Ammon's horn (tissue), 1 donor: Measurements from ENCODE around the gene CDH13.

Experiments used
- DNase-seq: peaks from one replicate; pipeline ENCODE4 v3.0.0-alpha.2; 2016; ENCODE audit warnings: low spot score

CDH13 gene

DNA sequence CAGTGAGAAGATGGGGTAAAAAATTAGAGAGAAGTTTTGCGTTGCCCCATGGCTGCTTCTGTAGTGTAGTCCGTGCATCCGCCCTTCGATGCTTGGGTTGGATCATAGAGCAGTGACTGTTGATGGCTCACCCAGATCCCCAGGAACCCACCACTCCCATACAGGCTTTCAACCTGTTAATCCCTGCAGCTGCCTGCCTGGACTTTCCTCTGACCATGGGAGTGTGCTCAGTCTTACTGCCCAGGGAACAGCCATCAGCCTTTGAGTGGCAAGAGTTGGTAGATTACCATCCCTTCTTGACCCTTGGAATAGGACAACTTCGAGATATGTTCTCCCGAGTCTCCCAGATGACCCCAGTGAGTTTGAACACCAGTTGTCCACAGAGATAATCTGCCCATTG is 881.5 kb downstream of the CDH13 start:
- no peak for DNase-seq

DNA sequence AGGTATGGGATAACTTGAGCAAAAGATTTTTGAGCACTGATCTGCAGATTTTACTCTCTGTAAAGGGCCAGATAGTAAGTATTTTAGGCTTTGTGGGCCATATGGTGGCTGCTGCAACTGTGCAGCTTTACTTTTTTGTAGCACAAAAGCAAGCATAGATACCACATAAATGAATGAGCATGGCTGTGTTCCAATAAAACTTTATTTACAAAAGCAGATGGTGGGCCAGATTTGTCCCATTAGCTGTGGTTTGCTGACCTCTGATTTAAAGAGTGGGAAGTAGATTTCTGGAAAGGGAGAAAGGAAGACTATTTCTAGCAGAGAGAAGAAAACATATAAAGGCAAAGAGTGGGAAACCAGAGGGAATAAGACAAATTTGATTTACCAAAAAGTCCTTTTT is 882.5 kb downstream of the CDH13 start:
- DNase-seq: no peak

DNA sequence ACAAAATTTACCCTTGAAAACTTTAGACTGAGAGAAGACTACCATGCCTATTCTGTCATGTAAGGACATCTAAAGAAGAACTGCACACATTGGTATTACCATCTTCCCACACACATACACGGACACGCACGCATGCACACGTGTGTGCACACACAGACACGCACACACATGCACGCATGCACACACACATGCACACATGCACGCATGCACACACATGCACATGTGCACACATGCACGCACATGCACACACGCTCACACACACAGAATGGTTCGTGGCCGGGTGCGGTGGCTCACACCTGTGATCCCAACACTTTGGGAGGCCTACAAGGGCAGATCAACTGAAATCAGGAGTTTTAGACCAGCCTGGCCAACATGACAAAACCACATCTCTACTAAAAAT is 884.1 kb downstream of the CDH13 start:
- no peak for DNase-seq

DNA sequence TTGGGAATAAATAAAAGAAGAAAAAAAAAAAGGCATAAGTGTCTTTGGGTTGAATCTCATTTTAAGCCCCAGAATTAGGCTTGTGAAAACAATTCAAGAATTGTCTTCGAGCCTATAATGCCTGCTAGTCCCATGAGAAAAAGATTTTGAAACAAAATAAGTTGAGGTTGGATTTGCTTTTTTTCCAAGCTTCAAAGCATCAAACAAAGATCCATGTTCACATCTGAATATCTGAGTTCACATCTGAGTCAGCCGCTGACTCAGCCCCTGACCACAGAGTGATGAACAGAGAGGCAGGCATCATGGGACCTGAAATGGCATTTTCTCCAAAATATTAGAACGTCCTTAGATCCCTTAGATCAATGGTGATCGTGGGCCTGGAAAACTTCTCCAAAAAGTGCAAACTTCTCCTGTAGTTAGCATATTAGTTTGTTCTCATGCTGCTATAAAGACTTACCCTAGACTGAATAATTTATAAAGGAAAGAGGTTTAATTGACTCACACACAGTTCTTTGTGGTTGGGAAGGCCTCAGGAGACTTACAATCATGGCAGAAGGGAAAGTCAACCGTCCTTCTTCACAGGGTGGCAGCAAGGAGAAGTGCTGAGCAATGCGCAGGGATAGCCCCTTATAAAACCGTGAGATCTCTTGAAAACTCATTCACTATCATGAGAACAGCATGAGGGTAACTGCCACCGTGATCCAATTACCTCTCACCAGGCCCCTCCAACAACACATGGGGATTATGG is 886.4 kb downstream of the CDH13 start:
- no peak for DNase-seq

- DNase-seq: no peak
Measured at GRCh38 chr16:83515395-83515794, 888.6 kb downstream of the CDH13 start.

DNA sequence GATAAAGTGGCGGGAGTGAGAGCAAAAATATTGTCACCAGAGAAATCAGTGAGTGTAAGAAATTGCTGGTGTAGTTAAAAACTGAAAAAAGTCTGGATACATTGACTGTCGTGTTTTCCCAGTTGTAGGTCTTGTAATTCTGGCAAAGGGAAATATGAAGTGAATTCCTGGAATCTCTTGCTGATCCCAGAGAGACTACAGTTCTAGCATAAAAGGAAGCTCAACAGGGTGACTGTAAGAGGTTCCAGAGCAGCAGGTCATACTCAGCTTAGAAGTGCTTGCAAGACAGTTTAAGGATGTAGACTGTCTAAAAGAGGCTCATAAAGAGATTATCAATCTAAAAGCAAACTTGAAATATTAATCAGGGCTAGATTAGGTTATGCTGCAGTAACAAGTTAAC is 890.2 kb downstream of the CDH13 start:
- DNase-seq: no peak

GRCh38 chr16:83517398-83517797 is 890.6 kb downstream of the CDH13 start:
- DNase-seq: no peak

- no peak for DNase-seq
Measured at GRCh38 chr16:83520596-83520995, 893.8 kb downstream of the CDH13 start.

DNA sequence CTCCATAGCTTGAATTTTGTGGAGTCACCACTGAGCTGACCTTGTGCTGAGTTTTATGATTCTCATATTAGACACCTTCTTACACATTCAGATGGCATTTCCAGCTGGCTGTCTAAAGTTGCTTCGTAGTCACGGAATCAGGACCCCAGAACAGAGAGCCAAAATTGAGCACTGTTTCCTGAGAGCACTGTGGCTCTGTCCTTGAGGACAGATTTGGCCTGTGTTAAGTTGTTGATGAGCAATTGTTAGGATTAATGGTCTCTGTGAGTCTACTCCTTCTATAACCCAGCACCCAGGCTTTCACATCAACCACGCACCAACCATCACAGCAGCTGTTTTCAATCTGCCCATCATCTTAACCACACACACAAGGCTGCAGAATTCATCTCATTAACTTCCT is 903.5 kb downstream of the CDH13 start:
- DNase-seq: no peak

DNA sequence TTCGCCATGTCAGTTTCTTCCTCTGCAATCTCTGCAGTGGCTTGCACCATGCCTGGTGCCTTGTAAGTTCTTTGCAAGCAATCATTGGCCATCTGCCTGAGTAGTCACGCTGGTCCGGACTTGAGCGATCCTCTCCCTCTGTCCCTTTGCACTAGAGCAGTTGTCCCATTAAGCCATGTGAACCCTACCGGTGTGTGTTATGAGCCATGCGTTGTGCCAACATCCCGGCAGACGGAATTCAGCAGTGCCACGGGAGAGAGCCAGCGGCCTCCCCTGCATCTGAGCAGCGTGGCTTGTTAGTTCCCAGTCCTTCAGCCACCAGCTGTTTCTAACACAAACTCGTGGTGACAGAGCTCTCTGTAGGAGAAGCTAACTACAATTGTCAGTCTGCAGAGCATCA is 905.9 kb downstream of the CDH13 start:
- no peak for DNase-seq

DNA sequence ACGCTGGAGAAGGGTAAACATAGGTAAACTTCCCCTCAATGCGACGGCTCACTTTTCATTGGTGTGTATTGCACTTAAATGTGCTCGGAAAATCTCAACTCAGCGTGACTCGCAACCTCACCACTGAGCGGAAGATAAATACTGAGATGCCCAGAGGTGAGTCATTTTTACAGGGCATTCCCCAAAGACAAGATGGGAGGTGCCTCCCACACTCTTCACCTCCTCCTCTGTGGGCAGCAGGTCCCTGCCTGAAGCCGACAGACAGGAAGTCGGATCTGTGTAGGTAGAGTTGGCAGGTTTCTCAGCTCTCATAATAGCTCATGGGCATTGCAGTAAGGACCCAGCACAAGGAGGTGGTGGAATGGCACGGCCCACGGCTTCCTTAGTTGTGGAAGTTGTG is 906.4 kb downstream of the CDH13 start:
- no peak for DNase-seq

DNA sequence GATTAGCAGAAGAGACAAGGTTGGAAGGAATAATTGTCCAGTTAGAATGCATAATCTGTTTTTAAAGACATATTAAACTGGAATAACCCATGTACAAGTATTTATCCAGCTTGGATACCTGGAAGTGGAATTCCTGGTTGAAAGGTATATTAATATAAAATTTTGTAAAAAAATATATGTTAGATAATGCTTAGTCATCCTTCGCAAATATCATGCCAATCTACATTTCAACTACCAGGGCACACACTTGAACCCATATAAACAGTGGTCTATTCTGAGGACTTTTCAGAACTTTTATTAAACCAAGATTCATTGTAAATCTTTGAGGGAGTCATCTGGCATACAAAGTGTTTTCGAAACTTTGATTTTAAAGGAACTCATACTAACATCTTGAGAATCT is 911.9 kb downstream of the CDH13 start:
- no peak for DNase-seq

DNA sequence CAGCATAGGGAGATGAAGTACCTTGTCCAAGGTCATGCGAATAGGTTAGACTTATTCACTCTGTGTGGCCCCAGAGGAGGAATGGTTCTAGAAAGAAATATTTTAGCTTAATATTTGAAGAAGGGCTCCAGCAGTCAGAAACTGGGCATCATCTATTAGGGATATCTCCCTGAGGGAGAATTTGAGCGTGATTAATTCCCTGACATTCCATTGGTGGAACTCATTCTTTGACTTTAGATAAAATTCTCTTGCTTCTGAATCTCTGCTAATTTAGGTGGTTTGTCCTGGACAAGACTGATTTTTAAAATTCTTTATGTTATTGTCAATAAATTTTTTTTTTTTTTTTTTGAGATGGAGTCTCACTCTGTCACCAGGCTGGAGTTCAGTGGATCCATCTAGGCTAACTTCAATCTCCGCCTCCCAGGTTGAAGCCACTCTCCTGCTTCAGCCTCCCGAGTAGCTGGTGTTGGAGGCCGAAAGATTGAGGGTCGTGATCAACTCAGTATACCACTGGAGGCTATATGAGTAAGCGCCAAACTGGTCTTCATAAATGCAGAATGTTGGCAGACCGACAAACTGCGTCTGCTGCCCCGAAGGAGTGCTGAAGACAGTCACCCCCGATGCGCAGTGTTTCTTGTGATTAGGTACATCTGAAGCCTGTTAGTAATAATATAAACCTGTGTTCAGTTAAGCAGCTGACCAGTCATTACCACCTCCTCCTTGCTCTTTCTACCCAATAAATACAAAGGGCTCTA is 913.1 kb downstream of the CDH13 start:
- DNase-seq: no peak

DNA sequence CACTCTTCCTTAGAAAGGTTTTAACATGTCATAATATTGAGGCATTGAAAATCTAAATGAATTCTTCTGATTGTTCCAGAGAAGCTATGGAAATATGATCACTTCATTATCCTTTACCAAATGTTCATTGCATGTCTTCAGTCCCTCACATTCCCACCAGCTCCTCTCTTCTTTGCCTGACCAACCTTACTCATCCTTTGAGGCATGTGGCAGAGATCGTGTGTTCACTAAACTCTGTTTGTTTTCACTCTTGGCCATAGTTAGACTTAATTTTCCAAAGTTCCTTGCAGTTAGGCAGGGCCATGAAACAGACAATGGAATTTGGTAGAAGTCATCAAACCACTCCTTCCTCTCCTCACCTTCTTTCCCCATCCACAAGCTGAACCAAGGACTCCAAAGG is 914.5 kb downstream of the CDH13 start:
- DNase-seq: no peak

GRCh38 chr16:83542491-83542890 is 915.7 kb downstream of the CDH13 start:
- DNase-seq: no peak

GRCh38 chr16:83549316-83550182 is 922.8 kb downstream of the CDH13 start:
- no peak for DNase-seq

DNA sequence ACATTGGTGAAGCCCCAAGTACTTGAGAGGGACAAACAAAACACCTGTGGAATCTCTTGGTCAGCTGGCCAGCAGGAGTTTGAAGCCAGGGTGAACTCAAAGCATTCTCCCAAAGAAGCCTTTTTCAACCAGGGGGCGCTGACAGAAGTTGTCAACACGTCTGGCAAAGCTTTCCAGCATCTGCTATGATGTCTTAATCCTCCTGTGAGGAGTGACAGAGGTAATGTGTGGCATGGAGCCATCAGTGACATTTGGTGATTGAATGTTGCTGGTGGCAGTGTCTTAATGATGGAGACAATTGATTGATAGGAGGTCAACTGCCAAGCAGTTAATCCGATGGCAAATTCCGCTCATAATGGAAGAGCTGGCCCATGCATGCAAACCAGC is 923.4 kb downstream of the CDH13 start:
- DNase-seq: no peak

DNA sequence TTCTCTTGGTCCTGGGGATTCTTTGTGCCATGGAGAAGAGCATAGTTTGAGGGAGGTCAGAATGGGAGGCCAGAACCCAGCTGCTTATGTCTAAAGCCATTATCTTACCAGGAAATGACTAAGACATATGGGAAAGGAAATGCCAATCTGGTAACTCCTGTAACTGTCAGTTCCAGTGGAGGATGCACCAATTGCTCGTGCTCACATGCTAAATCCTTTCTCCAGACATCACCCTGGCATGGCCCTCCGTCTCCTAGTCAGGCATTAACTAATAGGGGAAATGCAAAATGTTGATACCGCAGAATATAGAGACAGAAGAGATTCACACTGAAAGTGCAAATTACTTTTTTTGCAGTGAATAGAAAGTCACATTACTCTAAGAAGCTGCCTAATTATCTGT is 925.5 kb downstream of the CDH13 start:
- no peak for DNase-seq

DNA sequence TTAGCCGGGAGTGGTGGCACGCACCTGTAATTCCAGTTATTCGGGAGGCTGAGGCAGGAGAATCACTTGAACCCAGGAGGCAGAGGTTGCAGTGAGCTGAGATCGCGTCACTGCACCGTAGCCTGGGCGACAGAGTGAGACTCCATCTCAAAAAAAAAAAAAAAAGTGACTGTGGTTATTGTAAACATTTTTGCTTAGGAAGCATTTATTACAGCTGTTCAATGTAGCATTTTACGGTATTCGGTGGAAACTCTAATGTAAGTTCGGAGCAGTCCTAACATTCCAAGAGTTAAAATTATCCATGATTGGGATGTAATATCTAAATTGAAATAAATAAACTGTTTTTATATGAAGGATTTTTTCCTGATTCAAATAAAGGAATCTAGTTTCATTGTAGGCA is 926.2 kb downstream of the CDH13 start:
- DNase-seq: no peak

GRCh38 chr16:83554096-83554495 is 927.3 kb downstream of the CDH13 start:
- DNase-seq: no peak

DNA sequence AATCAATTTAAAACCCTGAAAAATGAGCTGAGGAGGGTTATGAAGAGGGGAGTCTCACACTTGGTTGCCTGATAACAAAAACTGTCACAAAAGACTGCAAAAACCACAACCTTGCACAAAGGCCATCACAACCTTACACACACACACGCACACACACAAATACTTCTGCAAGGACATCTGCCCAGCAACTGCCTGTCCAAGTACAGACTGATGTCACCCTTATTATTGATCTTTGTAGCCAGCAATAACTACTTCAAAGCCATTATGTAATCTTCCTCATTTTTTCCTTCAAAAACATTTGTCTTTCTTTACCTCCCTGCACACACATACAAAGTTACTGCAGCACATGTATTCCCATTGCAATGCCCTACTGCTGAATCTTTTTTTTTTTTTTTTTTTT is 927.8 kb downstream of the CDH13 start:
- DNase-seq: no peak

- no peak for DNase-seq
Measured at GRCh38 chr16:83561876-83562275, 935.1 kb downstream of the CDH13 start.

- no peak for DNase-seq
Measured at GRCh38 chr16:83568345-83568744, 941.6 kb downstream of the CDH13 start.
